Measurements from ENCODE around the gene ARHGEF6.

ARHGEF6 gene

DNA sequence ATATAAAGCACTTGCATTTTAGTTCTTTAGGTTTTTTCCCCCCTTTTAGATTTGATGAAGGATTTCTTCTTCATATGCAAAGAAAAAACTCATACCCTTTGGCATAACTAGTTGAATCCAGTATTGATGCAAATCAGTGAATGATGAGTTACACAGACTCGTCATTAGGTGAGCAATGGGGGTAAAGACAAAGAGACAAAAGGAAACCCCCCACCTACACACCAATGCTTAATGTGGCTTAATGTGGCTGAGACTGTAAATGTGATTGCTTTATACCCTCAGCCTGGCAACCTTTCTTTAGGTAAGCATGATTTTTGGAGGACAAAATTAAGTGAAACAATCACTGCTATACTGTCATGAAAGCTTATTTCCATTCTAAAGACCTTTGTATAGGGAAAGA lies 93.3 kb downstream of the ARHGEF6 start:
- DNase-seq, result no peak

- no peak for DNase-seq
These were observed 96.6 kb downstream of the ARHGEF6 start for GRCh38 chrX:136684120-136684519.

- no peak for DNase-seq
These were observed 101.2 kb downstream of the ARHGEF6 start for GRCh38 chrX:136679531-136679930.

- no peak for DNase-seq
These were observed 106.3 kb downstream of the ARHGEF6 start for GRCh38 chrX:136674270-136674985.

GRCh38 chrX:136671006-136671610 lies 109.6 kb downstream of the ARHGEF6 start:
- no peak for DNase-seq

DNA sequence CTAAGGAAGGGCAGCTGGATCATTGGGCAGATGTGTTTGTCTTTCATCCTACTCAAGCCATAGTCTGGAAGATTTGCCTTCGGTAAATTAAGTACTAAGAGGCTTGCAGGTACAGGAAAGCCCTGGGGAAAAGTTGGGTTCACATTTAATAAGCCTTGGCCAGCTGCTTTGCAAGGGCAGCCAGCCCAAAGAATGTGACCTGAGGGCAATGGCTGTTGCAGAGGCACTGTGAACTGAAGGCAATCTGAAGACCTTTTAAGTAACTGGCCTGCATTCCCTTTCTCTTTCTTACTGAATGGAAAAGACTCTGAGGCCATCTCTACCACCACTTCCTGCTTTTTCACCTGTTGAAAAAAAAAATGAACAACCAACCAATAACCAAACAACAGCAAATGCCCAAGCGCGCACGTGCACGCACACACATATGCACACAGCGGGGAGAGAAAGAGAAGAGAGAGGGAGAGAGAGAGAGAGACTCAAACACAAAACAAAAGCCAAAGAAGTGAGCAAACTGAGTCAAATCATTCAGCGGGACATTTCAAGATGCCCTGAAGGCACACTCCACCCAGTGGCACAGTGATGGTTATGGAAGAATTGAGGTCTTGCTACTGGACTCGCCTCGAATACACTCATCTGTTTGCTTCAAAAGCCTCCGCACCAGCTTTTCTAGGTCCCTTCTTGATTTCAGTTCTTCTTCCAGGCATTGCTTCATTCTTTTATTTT lies 113.1 kb downstream of the ARHGEF6 start:
- no peak for DNase-seq

DNA sequence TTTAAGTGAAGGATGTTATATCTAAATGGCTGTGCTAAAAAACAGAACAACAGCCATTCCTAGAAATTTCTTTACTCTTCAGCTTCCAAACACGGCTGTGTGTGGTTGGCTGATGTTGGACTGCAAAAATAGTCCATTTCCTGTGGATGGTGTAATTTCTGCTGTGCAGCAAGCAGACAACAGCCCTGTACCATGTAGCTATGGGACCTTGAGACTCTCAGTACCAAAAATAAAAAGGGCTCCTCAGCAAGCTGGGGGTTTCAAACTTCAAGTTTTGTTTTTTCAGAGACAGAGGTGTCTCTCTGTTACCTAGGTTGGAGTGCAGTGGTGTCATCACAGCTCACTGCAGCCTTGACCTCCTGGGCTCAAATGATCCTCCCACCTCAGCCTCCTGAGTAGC lies 114.6 kb downstream of the ARHGEF6 start:
- no peak for DNase-seq

GRCh38 chrX:136665258-136665900 lies 115.4 kb downstream of the ARHGEF6 start:
- no peak for DNase-seq

- DNase-seq, result no peak
These were observed 117.8 kb downstream of the ARHGEF6 start for GRCh38 chrX:136662976-136663375.

DNA sequence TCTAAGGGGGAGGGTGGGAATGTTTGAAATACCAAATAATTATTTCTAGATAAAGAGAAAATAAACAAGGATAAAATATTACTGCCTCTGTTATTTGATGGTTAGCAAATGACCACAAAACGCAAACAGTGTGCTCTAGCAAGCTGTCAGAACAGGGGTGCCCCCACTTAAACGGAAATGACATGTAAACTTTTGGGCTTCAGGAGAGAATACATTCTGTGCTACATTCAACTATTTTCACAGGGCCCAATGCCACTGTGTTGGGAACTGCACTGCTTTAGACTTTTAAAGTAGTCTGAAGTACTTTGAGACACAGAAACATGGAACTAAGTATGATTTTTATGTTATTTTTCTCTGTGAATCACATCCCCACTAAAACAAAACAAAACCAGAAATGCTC lies 118.6 kb downstream of the ARHGEF6 start:
- no peak for DNase-seq

DNA sequence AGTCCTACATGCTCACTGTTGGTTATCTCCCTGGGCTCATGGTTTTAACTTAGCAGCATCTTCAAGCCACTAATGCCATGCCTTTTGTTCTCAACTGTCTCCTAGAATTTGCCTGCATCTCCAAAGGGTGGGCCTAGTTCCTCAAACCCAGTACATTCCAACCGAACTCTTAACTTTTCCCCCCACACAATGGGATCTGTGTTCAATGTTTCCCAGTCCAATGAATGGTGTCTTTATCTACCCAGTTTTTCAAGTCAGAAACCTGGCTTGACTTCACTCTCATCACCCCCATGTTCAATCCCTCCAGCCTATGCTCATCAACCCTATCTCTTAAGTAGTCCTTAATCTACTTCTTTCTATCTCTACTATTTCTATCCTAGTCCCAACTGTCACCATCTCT lies 119.8 kb downstream of the ARHGEF6 start:
- DNase-seq, result no peak

DNA sequence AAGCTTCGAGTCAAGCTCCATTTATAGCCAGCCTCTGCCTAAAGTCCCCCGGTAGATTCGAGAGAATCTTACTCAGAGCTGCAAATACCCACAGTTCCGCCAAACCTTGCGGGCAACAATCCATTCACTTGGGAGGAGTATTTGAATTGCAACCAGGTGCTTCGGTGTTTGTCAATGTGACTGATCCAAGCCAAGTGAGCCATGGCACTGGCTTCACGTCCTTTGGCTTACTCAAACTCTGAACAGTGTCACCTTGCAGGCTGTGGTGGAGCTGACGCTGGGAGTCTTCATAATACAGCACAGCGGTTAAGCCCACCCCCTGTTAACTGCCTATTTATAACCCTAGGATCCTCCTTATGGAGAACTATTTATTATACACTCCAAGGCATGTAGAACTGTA lies 121.6 kb downstream of the ARHGEF6 start:
- DNase-seq, result no peak

DNA sequence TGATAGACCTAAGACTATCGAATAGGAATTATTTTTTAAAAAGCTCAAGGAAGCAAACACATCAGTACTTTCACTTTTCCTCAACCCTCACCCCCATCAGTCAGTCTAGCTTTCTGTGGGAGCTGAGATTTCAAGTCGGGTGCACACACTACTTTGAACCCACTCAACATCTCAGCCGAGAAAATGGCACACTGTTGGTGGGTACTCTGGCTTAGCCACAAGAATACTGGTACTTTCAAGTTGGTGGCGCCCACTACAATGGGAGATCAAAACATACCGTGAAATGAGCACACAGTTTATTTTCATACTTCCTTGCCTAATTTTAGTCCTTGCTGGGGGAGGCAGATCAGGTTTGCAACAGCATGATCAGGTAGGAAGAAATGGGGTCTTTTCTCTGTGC lies 122.6 kb downstream of the ARHGEF6 start:
- no peak for DNase-seq

DNA sequence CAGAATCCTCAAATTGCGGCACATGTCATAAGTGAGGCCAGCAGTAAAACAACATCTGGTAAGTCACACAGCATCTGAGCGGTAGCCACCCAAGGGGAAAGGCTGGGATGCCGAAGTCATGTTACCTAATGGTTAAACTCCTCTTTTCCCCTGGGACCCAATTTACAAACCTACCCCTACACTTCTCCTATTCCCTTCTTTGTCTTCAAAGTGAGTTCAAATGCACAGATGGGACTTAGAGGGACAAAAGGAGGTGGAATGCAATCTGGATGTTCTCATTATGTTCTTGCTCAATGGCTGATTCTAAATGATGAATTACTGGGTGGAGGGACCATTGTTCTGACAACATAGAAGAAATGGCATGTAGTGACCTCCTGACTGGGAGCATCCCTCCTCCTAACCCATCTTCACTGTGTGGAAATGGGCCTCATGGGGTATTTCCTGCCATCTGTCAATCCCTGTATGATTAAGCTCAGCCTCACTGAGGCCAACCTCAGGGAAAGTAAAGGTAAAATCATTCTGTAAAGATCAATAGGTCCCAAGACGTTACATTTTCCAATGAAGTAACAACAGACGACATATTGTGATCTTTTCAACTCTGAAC lies 124.3 kb downstream of the ARHGEF6 start:
- no peak for DNase-seq

DNA sequence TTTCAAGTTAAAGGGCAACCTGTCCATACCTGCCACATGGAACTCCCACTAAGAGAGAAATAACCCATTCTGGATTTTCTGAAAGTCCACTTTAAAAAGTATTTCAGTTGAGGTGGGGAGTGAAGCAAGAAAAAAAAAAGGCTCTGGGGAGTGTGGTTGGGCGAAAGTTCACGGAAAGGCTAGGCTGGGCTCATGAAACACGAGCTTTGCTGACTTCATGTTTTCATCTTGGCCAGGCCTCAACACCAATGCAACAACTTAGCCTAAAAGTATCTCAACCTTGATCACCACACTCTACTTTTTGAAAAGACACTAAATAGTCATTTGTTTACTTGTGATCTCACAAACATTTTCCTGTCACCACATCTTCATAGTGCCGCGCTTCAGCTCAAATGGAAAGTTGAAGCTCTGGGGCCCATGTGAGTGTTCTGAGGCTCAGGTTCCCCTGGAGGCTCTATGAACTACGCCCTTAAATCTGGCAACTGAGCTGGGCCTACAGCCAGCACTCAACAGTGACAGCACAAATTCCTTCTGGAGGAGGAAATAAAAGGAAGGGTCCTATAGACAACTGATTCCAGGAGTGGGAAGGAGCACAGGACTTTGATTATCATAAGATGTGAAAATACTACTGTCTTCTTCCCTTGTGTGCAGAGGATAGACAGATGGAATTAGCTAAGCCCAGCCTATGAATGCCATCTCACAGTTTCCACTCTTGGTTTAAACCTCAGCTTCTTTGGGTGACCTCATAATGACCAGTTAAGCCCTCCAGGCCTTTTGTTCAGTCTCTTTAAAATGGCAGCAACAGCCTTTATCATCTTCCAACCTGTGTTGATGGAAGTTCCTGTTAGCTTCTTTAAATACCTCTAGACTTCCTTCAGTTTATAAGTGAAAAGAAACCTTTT lies 127.7 kb downstream of the ARHGEF6 start:
- no peak for DNase-seq

- DNase-seq, result no peak
These were observed 129.9 kb downstream of the ARHGEF6 start for GRCh38 chrX:136650811-136651210.

- DNase-seq, result no peak
These were observed 132.9 kb downstream of the ARHGEF6 start, which contains the start of gene CD40LG for GRCh38 chrX:136647677-136648360. CD40LG (plus strand) TSS chrX:136648158; CDS start chrX:136648249, 91 bp downstream.

DNA sequence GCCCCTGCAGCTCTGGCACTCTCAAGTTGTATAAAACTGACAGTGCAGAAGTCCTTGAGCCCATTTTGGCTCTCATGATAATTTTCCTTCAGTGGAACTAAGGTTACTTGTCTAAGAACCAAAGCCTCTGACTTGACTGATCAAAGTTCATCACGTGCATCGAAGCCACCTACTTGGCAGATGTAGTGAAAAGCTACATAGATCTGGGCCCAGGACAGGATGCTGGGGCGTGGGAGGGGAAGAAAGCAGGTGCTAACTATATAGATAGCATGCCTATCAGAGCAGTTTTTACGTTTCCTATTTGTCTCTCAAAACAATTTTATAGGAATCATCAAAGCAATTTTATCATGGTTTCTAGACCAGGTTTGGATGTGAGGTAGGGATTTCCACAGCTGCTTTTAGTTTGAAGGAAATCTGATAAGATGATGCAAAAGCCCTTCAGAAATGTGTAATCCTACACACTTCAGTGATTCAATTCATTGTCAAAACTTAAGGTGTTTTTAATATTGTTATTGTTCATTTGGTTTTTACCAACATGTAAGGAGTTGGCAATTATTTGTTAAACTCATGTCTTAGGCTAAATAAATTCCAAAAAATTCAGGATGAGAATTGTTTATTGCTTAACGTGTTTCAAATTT lies 134.0 kb downstream of the ARHGEF6 start:
- DNase-seq, result no peak

DNA sequence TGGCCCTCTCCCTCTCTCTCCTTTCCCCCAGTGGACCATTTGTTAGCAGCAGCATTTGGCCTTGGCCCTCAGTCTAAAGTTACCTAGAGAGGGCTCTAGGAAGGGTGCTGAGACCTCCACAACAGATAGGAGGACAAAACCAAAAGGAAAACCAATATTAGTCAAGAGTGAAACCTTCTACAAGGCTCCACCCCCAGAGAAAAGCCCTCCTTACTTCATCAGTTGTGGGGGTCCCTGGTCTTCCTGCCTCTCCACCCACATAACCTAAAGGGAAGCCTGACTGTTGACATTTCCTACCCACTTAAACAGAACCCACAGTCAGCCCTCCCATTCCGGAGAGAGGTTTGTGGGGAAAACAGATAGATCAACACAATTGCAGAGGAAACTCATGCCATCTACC lies 137.5 kb downstream of the ARHGEF6 start:
- no peak for DNase-seq

- no peak for DNase-seq
These were observed 141.1 kb downstream of the ARHGEF6 start for GRCh38 chrX:136639506-136640176.

Data from NCI-H774 (cell line).